Omental fat pad (tissue), 4 donors: ENCODE data around the gene CCDC15. TPM values are rescaled to one million over a fixed set of nuclear protein-coding genes. Genes with fewer than 3 reads are reported as not detected.
A peak's percentile ranks its signal among the peaks of the same experiment; 100 is the strongest.

Experiments used
- ATAC-seq: fragments of 150-250 bp; one replicate; pipeline ENCODE4 v1.9.1; 2016; ENCODE audit warnings: mild to moderate bottlenecking, moderate library complexity; ENCODE audit not compliant: low FRiP score
- DNase-seq: peaks from one replicate; pipeline ENCODE4 v3.0.0-alpha.2; 2019; ENCODE audit warnings: low spot score
- CTCF ChIP-seq, 3 donors: fragments of 450-650 bp; IDR thresholded peaks; one replicate each; pipeline ENCODE4 v1.5.1; 2016 to 2017; ENCODE audit warnings: antibody characterized with exemption in 3 of 3, mild to moderate bottlenecking in 3 of 3, moderate library complexity in 2 of 3
- total RNA-seq, 4 donors: library from RNA; depleted of rRNA; stranded (reverse); fragments of >200 nt; gene quantifications; one replicate each; pipeline ENCODE4 v1.1.0, GENCODE V29; 2016

The CCDC15 gene
- total RNA-seq, 4 donors from 2014 or later = 0.88 to 2.4 (median 1.1) TPM

DNA sequence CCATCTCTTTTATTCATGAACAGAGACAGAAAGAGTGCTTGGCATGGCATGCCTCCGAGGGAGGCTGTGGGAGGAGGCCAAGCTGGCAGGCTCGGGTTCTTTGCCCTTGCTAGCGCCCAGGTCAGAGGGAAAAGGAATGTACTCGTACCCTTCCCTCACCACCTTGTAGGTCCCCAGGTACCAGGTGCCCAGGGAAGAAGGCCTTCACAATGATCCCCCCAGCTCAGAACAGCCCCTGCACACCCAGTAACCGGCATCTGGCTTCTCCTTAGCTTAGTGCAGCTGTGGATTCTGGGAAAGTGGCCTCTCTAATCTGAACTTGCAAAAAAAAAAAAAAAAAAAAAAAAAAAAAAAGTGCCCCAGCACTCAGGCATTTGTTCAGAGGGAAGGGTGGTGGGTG lies 33.6 kb upstream of the CCDC15 start:
- ATAC-seq (no peak), DNase-seq (no peak)
- no peak for TF ChIP-seq CTCF (IDR thresholded peaks at IDR 0.05)

DNA sequence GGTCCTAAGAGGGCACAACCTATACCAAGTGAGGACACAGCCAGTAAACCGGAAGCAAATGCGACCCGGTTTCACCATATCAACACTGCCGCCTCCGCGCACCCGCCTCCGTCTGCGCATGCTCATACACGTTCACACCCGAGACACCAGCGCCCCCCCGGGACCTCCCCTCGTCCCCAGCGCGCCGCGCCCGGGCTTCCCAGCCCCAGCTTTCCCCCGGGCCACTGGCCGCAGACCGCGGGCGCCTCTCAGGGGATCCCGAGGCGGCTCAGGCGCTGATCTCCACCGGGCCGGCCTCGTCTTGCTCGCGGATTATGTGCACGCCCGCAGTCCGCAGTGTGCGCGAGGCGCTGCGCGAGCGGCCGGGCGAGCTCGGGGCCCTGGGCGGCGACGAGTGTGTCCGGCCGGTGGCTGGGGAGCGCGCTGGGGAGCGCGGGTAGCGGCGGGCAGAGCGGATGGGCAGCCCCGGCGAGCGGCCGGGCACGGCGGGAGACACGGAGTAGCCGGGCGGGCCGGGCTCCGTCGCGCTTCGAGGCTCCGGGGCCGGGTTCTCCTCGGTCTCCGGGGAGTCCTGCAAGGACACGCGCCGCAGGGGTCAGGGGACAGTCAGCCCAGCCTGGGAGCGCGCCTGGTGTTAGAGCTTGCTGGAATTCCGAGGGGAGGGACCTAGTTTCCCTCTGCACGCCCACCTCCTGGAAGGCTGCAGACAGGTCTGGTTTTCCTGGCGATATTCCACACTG lies 33.0 kb upstream of the CCDC15 start:
- no peak for TF ChIP-seq CTCF (IDR thresholded peaks at IDR 0.05)
- ATAC-seq (peak; percentile 60), DNase-seq (no peak)

DNA sequence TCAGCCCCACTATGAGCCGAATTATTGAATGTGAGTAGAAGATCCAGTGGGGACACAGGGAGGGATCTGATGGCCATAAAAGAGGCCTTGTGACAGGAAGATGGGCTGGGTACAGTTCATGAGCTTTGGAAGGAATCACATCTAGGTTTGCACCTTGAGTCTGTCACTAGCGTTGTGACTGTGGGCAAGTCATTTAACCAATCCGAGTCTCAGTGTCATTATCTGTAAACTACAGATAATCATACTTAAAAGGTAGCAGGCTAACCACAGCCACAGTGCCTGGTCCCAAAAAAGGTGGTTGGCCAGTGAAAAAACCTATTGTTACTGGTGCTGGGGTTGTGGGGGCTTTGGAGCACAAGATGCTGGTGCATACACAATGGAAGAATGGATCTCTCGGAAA lies 31.2 kb upstream of the CCDC15 start:
- TF ChIP-seq CTCF (IDR thresholded peaks at IDR 0.05) = no peak
- ATAC-seq (no peak), DNase-seq (no peak)

DNA sequence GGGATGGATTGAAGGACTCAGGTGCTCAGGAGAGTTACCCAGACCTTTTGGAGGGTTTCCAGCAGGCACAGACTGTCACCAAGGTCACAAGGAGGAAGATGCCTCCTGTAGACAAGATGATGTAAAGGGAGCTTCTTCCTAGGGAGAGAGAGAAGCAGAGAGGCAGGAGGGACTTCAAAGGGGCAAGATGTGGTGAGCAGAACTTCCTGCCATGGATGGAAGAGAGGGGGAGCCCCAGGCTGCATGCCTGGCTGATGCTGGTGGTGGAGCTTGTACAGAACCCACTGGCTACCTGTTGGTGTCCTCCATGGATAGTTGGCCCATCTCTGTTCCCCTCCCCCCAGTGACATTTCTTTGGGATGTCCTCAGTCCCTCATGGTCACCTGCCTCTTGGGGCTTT lies 30.7 kb upstream of the CCDC15 start:
- DNase-seq = no peak
- ATAC-seq = no peak
- no peak for TF ChIP-seq CTCF (IDR thresholded peaks at IDR 0.05)

GRCh38 chr11:124928942-124929665 lies 24.9 kb upstream of the CCDC15 start:
- no peak for ATAC-seq
- no peak for DNase-seq
- TF ChIP-seq CTCF (IDR thresholded peaks at IDR 0.05) = no peak

- no peak for TF ChIP-seq CTCF (IDR thresholded peaks at IDR 0.05)
These were observed 23.2 kb upstream of the CCDC15 start for GRCh38 chr11:124930799-124931198.

More at GRCh38 chr11:124930799-124931198, 23.2 kb upstream of the CCDC15 start:
- no peak for ATAC-seq
- no peak for DNase-seq
